ENCODE measurements around the gene UCHL3. TPM values are rescaled to one million over a fixed set of nuclear protein-coding genes. Genes with fewer than 3 reads are reported as not detected.
A peak's percentile ranks its signal among the peaks of the same experiment; 100 is the strongest.

Gene UCHL3
- total and polyA plus RNA-seq, 8 donors: 13.1 to 21.0 (median 19.2) TPM

DNA sequence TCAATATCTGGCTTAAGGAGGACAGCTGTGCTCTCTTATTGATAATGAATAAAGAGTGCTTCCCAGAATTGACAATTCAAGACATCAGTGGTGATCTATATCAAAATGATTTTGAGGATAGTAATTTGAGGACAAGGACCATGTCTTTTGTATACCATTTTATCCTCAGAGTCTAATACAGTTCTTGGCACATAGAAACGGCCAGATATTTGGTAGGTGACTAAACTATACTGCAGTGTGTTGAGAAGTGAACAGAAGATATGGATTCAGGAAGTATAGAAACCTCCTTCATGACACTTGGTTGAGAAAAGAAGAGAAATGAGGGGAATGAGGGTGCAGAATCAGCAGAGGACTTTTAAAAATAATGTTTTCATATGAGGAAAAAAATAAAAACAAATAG is 70.4 kb downstream of the UCHL3 start:
- no peak for FAIRE-seq
- no peak overlapping the region for H3K4me3 ChIP-seq
- no peaks in the 10 kb centered on the region for H3K36me3 ChIP-seq
- no peaks in the 10 kb centered on the region for H3K9me3 ChIP-seq
- H3K27me3 ChIP-seq: no peaks in the 10 kb centered on the region
- no peak for TF ChIP-seq CTCF (IDR thresholded peaks at IDR 0.05)
- no peaks in the 10 kb centered on the region for H3K4me1 ChIP-seq
- no peak for DNase-seq
- intact Hi-C loops (cut with DNase I): no loop called here
- no peak overlapping the region for H3K27ac ChIP-seq
- ATAC-seq: no peak
- 48 to 56% methylated on average over 1 of the region's 1 CpG for WGBS, 2 donors

DNA sequence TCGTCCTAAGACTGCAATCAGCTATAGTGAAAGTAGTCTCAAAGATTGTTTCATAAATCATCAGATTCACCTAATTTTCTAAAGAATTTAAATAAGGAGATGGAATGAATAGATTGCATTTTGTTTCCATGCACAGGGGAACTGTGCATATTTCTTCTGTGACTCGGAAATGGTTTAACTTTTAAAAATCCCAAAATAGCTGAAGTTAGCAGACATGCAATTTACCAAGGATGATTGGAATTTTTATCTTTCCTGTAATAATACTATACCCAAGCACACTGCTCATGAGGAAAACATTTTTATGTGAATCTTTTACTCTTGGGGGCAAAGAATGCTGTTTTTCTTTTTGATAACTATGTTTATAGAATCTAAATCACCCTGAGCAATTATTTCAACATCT is 71.6 kb downstream of the UCHL3 start:
- FAIRE-seq: no peak
- WGBS, 2 donors: 73 to 77% methylated on average over 2 of the region's 2 CpGs
- H3K4me3 ChIP-seq: no peak overlapping the region
- H3K4me1 ChIP-seq: no peaks in the 10 kb centered on the region
- DNase-seq: no peak
- H3K27ac ChIP-seq: no peak overlapping the region
- no peak for TF ChIP-seq CTCF (IDR thresholded peaks at IDR 0.05)
- H3K36me3 ChIP-seq: no peaks in the 10 kb centered on the region
- ATAC-seq: no peak
- no peaks in the 10 kb centered on the region for H3K27me3 ChIP-seq
- H3K9me3 ChIP-seq: no peaks in the 10 kb centered on the region
- intact Hi-C loops (cut with DNase I): no loop called here

DNA sequence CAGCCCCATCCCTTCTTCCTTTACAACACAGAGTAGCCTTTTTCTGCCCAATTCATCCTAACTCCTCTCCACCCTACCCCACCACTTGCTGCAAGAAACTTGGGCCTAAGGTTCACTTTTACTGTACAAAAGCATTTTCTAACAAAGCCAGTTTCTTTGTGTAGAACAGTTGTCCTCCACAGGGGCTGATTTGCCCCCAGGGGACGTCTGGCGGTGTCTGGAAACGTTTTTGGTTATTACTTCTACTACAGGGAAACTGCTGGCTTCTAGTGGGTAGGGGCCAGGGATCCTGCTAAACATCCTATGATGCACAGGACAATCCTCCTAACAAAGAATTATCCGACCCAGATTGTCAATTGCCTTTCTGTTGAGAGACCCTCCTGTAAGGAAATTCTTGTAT is 79.2 kb downstream of the UCHL3 start:
- H3K9me3 ChIP-seq: no peaks in the 10 kb centered on the region
- intact Hi-C loops (cut with DNase I): no loop called here
- ATAC-seq (no peak), DNase-seq (no peak), FAIRE-seq (no peak)
- TF ChIP-seq CTCF (IDR thresholded peaks at IDR 0.05): no peak
- no peak overlapping the region for H3K27ac ChIP-seq
- H3K4me1 ChIP-seq: no peaks in the 10 kb centered on the region
- no peaks in the 10 kb centered on the region for H3K36me3 ChIP-seq
- H3K4me3 ChIP-seq: no peak overlapping the region
- WGBS, 2 donors: 84 to 90% methylated on average over 4 of the region's 4 CpGs
- H3K27me3 ChIP-seq: no peaks in the 10 kb centered on the region

DNA sequence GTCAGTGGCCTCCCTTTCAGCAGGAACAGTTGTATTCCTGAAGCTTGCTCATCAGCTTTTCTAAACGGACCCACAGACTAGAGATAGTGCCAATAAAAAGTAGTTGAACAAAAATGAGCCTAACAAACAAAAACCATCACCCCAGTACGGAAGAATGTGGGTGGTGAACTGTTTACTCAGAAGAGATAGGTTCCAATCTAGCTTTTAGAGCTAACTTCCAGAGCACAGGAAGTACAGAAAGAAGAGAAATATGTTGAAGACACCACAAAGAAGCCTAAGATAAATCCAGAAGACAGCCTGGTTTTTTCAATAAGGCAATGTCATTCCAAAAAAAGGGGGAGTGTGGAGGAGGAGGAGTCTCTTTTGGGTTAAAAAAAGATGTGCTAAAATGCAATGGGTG is 83.7 kb downstream of the UCHL3 start:
- no peaks in the 10 kb centered on the region for H3K27me3 ChIP-seq
- ATAC-seq (no peak), FAIRE-seq (no peak), DNase-seq (no peak)
- no peak for TF ChIP-seq CTCF (IDR thresholded peaks at IDR 0.05)
- no peak overlapping the region for H3K27ac ChIP-seq
- no peaks in the 10 kb centered on the region for H3K9me3 ChIP-seq
- H3K4me3 ChIP-seq: no peak overlapping the region
- H3K36me3 ChIP-seq: no peaks in the 10 kb centered on the region
- intact Hi-C loops (cut with DNase I): no loop called here
- whole genome bisulfite sequencing, 2 donors: 24 to 33% methylated on average over 2 of the region's 2 CpGs
- H3K4me1 ChIP-seq: no peaks in the 10 kb centered on the region

DNA sequence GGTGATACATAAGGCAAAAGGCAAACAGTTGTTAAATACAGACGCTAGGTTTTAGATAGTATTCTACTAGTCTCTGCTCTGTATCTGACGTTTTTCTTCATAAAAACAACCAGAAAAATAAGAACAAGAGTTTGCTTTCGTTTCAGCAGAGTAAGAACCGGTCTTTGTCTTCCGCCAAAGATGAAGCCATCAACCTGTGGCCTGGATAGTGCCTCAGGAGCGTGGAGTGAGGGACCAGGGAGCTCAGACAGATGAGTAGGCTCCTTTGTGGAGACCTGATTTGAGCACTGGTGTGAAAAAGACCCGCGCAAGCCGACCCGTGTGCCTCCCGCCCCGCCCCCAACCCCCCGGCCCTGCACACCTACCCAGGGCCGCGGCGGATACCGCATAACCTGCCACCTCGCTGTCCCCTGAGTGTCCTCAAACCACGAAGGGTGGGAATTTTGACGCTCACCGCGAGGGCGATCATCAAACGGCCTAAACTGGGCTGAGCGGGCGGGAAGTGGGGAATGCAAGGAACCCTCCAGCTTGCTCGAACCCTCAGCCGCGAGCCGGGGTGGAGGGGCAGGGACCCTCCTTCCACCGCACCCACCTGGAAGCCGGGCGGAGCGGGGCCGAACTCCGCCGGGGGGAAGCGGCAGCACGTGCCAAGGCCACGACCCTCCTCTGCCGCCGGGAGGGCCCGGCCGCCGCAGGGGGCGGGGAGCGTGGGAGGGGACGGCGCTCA is 85.7 kb downstream of the UCHL3 start:
- no peak for TF ChIP-seq CTCF (IDR thresholded peaks at IDR 0.05)
- Histone ChIP-seq H3K4me3 (peak overlapping the region; percentile 28 to 79 (median 66)), H3K27ac (peak overlapping the region; percentile 69 to 81 (median 79)), H3K36me3 (no peaks in the 10 kb centered on the region), H3K27me3 (no peaks in the 10 kb centered on the region), H3K9me3 (no peaks in the 10 kb centered on the region), H3K4me1 (no peaks in the 10 kb centered on the region)
- DNase-seq: peak in 1 of 6 donors; percentile 27
- no peak for FAIRE-seq
- ATAC-seq: peak in 3 of 4 donors; percentile 8 to 16 (median 12)
- WGBS, 2 donors: 22 to 31% methylated on average over 33 to 49 of the region's 49 CpGs
- intact Hi-C loops (cut with DNase I): no loop called here
